K562 (cell line): ENCODE results near the gene SLCO2B1. TPM values are rescaled to one million over a fixed set of nuclear protein-coding genes. Genes with fewer than 3 reads are reported as not detected.

Experiments used
- CEBPB ChIP-seq: fragments of 450-650 bp; IDR thresholded peaks from 2 replicates; pipeline ENCODE4 v1.6.1; 2016; ENCODE audit warnings: missing genetic modification characterization, missing compliant biosample characterization
- CHD4 ChIP-seq: fragments of 200-600 bp; sonication (generic); IDR thresholded peaks from 3 replicates; pipeline ENCODE4 v1.6.1; 2012; ENCODE audit warnings: low read depth, mild to moderate bottlenecking, mixed read lengths, low read length, inconsistent platforms; ENCODE audit not compliant: insufficient read depth, insufficient replicate concordance, poor library complexity, severe bottlenecking
- DMBX1 ChIP-seq: fragments of 250-450 bp; sonication (Bioruptor Pico); IDR thresholded peaks from 2 replicates; pipeline ENCODE4 v1.8.0; 2022; ENCODE audit warnings: inconsistent platforms, mild to moderate bottlenecking, moderate library complexity, borderline replicate concordance
- DPF2 ChIP-seq: fragments of 450-650 bp; IDR thresholded peaks from 2 replicates; pipeline ENCODE4 v1.6.1; 2016
- GABPB2 ChIP-seq: fragments of 250-450 bp; sonication (Bioruptor Pico); conservative IDR thresholded peaks from 2 replicates; pipeline ENCODE4 v1.5.1; 2021; ENCODE audit warnings: mild to moderate bottlenecking
- HDAC2 ChIP-seq: fragments of 450-650 bp; IDR thresholded peaks from 2 replicates; pipeline ENCODE4 v1.6.1; 2016; ENCODE audit warnings: mild to moderate bottlenecking
- HDGF ChIP-seq: fragments of 450-650 bp; IDR thresholded peaks from 2 replicates; pipeline ENCODE4 v1.6.1; 2016
- MTA1 ChIP-seq: fragments of 450-650 bp; IDR thresholded peaks from 2 replicates; pipeline ENCODE4 v1.6.1; 2017; ENCODE audit warnings: borderline replicate concordance
- MTA3 ChIP-seq: fragments of 450-650 bp; formaldehyde crosslinking; IDR thresholded peaks from 2 replicates; pipeline ENCODE4 v1.6.1; 2017; ENCODE audit warnings: mild to moderate bottlenecking, borderline replicate concordance
- NR2C2 ChIP-seq, 2 experiments: fragments of 200-800 bp in 1 of 2; sonication (Bioruptor generic) in 1 of 2; sonication (generic) in 1 of 2; formaldehyde crosslinking in 1 of 2; IDR thresholded peaks; 2 replicates each; pipeline versions ENCODE4 v1.6.1 to v1.8.0; 2016 to 2022; ENCODE audit warnings: mild to moderate bottlenecking in 1 of 2, missing compliant biosample characterization in 1 of 2, missing genetic modification characterization in 1 of 2, missing genetic modification reagents in 1 of 2
- PHF8 ChIP-seq: fragments of 200-600 bp; sonication (generic); IDR thresholded peaks from 2 replicates; pipeline ENCODE4 v1.6.1; 2012; ENCODE audit warnings: mixed run types, mild to moderate bottlenecking, inconsistent platforms, low read length, moderate library complexity, borderline replicate concordance
- RBBP5 ChIP-seq: fragments of 200-600 bp; sonication (generic); IDR thresholded peaks from 2 replicates; pipeline ENCODE4 v1.6.1; 2012; ENCODE audit warnings: borderline replicate concordance, mild to moderate bottlenecking, low read length, control low read depth, inconsistent platforms; ENCODE audit not compliant: insufficient read depth, poor library complexity, severe bottlenecking
- SAP30 ChIP-seq: fragments of 200-600 bp; sonication (generic); IDR thresholded peaks from 2 replicates; pipeline ENCODE4 v1.6.1; 2012; ENCODE audit warnings: borderline replicate concordance, low read depth, mild to moderate bottlenecking, moderate library complexity, low read length, control low read depth, inconsistent platforms; ENCODE audit not compliant: insufficient read depth, poor library complexity, severe bottlenecking
- TCFL5 ChIP-seq: fragments of 250-450 bp; sonication (Bioruptor Pico); conservative IDR thresholded peaks from 2 replicates; pipeline ENCODE4 v1.6.1; 2021; ENCODE audit warnings: mild to moderate bottlenecking, moderate library complexity, matching md5 sums
- ZNF121 ChIP-seq: sonication (generic); formaldehyde crosslinking; conservative IDR thresholded peaks from 2 replicates; pipeline ENCODE4 v1.8.0; 2022; ENCODE audit warnings: missing genetic modification reagents
- ZNF24 ChIP-seq: fragments of 450-650 bp; IDR thresholded peaks from 2 replicates; pipeline ENCODE4 v1.6.1; 2016
- ZNF282 ChIP-seq: sonication (generic); formaldehyde crosslinking; IDR thresholded peaks from 2 replicates; pipeline ENCODE4 v1.8.1; 2023; ENCODE audit warnings: missing genetic modification reagents
- polyA plus RNA-seq, 8 experiments: library from polyadenylated mRNA; depleted of rRNA in 4 of 8; stranded (reverse) in 5 of 8; unstranded in 3 of 8; fragments of >200 nt; fragmentation: Nextera tagmentation in 2 of 8; fragmentation: Illumina TruSeq in 1 of 8; extraction: Ambion mirVana in 2 of 8; extraction: Trizol in 1 of 8; gene quantifications; 2 replicates each; pipeline versions ENCODE4 v1.2.1 to v1.2.3, GENCODE V29; 2011 to 2014; ENCODE audit warnings: inconsistent platforms in 1 of 8, missing spikeins in 1 of 8
- total RNA-seq, 7 experiments: library from RNA; depleted of rRNA in 6 of 7; stranded (reverse); fragments of >200 nt in 6 of 7; fragmentation: Illumina TruSeq in 2 of 7; extraction: Trizol in 2 of 7; gene quantifications; 2 replicates each; pipeline versions ENCODE4 v1.2.1 to v1.2.3, GENCODE V29; 2011 to 2021; ENCODE audit warnings: low replicate concordance in 1 of 7
- TF ChIP-seq, protein P1 (sequence below): IDR thresholded peaks from 2 replicates; pipeline ENCODE4 v1.6.1; 2012; ENCODE audit warnings: low read depth, low read length, improper control_type of control experiment, borderline replicate concordance
- TF ChIP-seq, protein P2 (sequence below): sonication (generic); formaldehyde crosslinking; IDR thresholded peaks from 2 replicates; pipeline ENCODE4 v1.8.0; 2022; ENCODE audit warnings: mild to moderate bottlenecking, low read depth, missing genetic modification reagents
- TF ChIP-seq, protein P3 (sequence below): fragments of 450-650 bp; conservative IDR thresholded peaks from 2 replicates; pipeline ENCODE4 v1.6.1; 2016; ENCODE audit warnings: missing genetic modification characterization, low read depth, mild to moderate bottlenecking, missing compliant biosample characterization, moderate library complexity
- TF ChIP-seq, protein P4 (sequence below): fragments of 450-650 bp; IDR thresholded peaks from 2 replicates; pipeline ENCODE4 v1.6.1; 2017; ENCODE audit warnings: mild to moderate bottlenecking, moderate library complexity

The SLCO2B1 gene
- total and polyA plus RNA-seq, 9 of the 15 experiments (the other 6 are each of a cell fraction or from before 2014, with no cell fraction given) = 0.70 to 14.7 (median 7.6) TPM

DNA sequence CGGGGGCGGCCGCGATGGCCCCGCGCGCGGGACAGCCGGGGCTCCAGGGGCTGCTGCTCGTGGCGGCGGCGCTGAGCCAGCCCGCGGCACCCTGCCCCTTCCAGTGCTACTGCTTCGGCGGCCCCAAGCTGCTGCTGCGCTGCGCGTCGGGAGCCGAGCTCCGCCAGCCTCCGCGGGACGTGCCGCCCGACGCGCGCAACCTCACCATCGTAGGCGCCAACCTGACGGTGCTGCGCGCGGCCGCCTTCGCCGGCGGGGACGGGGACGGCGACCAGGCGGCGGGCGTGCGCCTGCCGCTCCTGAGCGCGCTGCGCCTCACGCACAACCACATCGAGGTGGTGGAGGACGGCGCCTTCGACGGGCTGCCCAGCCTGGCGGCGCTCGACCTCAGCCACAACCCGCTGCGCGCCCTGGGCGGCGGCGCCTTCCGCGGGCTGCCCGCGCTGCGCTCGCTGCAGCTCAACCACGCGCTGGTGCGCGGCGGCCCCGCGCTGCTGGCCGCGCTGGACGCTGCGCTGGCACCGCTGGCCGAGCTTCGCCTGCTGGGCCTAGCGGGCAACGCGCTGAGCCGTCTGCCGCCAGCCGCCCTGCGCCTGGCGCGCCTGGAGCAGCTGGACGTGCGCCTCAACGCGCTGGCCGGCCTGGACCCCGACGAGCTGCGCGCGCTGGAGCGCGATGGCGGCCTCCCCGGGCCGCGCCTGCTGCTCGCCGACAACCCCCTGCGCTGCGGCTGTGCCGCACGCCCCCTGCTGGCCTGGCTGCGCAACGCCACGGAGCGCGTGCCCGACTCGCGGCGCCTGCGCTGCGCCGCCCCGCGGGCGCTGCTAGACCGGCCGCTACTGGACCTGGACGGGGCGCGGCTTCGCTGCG lies 90.4 kb downstream of the SLCO2B1 start (continued):
- TF ChIP-seq ZNF121 (CRISPR knock-in tag) (0 out of 2 replicates have a peak, but pooled peaks have one; percentile 23), DPF2 (no peak), SAP30 (no peak), HDGF (no peak), CHD4 (no peak), MTA1 (no peak), DMBX1 (CRISPR knock-in tag) (peak; percentile 70; the same call in 1 of the 2 replicates), ZNF24 (0 out of 2 replicates have a peak, but pooled peaks have one; percentile 69), TCFL5 (CRISPR knock-in tag) (no peak), HDAC2 (no peak), MTA3 (peak; percentile 14; the same call in 1 of the 2 replicates), NR2C2 (CRISPR knock-in tag; IDR thresholded peaks at IDR 0.05) (no peak), NR2C2 (tag; IDR thresholded peaks at IDR 0.05) (peak; percentile 42; the same call in 1 of the 2 replicates), RBBP5 (peak; percentile 49), CEBPB (tag) (no peak), ZNF282 (peak; percentile 69; the same call in 1 of the 2 replicates), PHF8 (peak; percentile 76; the same call in 1 of the 2 replicates), GABPB2 (CRISPR knock-in tag) (no peak)
- TF ChIP-seq, protein P1, sequence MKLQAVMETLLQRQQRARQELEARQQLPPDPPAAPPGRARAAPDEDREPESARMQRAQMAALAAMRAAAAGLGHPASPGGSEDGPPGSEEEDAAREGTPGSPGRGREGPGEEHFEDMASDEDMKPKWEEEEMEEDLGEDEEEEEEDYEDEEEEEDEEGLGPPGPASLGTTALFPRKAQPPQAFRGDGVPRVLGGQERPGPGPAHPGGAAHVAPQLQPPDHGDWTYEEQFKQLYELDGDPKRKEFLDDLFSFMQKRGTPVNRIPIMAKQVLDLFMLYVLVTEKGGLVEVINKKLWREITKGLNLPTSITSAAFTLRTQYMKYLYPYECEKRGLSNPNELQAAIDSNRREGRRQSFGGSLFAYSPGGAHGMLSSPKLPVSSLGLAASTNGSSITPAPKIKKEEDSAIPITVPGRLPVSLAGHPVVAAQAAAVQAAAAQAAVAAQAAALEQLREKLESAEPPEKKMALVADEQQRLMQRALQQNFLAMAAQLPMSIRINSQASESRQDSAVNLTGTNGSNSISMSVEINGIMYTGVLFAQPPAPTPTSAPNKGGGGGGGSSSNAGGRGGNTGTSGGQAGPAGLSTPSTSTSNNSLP = 0 out of 2 replicates have a peak, but pooled peaks have one; percentile 41
- TF ChIP-seq, protein P2, sequence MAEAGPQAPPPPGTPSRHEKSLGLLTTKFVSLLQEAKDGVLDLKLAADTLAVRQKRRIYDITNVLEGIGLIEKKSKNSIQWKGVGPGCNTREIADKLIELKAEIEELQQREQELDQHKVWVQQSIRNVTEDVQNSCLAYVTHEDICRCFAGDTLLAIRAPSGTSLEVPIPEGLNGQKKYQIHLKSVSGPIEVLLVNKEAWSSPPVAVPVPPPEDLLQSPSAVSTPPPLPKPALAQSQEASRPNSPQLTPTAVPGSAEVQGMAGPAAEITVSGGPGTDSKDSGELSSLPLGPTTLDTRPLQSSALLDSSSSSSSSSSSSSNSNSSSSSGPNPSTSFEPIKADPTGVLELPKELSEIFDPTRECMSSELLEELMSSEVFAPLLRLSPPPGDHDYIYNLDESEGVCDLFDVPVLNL (CRISPR knock-in tag) = no peak; the same call in 1 of the 2 replicates
- TF ChIP-seq, protein P3, sequence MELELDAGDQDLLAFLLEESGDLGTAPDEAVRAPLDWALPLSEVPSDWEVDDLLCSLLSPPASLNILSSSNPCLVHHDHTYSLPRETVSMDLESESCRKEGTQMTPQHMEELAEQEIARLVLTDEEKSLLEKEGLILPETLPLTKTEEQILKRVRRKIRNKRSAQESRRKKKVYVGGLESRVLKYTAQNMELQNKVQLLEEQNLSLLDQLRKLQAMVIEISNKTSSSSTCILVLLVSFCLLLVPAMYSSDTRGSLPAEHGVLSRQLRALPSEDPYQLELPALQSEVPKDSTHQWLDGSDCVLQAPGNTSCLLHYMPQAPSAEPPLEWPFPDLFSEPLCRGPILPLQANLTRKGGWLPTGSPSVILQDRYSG = no peak
- TF ChIP-seq, protein P4, sequence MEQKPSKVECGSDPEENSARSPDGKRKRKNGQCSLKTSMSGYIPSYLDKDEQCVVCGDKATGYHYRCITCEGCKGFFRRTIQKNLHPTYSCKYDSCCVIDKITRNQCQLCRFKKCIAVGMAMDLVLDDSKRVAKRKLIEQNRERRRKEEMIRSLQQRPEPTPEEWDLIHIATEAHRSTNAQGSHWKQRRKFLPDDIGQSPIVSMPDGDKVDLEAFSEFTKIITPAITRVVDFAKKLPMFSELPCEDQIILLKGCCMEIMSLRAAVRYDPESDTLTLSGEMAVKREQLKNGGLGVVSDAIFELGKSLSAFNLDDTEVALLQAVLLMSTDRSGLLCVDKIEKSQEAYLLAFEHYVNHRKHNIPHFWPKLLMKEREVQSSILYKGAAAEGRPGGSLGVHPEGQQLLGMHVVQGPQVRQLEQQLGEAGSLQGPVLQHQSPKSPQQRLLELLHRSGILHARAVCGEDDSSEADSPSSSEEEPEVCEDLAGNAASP = no peak
